Naive thymus-derived CD4-positive, alpha-beta T cell (primary cell): ENCODE results near the gene SERPINF2. TPM values are rescaled to one million over a fixed set of nuclear protein-coding genes. Genes with fewer than 3 reads are reported as not detected.
"Not testable (repeated sequence)": the region's sequence is repeated elsewhere in the genome, so short reads cannot be mapped to it uniquely, and the experiment has no call there.

Experiments used
- ATAC-seq: fragments of 150-1000 bp; cut with Tn5 transposase; 2 replicates; pipeline ENCODE4 v1.10.0; 2021; ENCODE audit warnings: mild to moderate bottlenecking, moderate library complexity
- CTCF ChIA-PET: fragments of 350-600 bp; sonication (Branson Sonifier 250); formaldehyde crosslinking; loops from one replicate; lab custom pipeline; 2021; ENCODE audit warnings: antibody characterized with exemption; lab: Charles Lee
- POLR2A ChIA-PET: fragments of 350-600 bp; sonication (Branson Sonifier 250); formaldehyde crosslinking; loops from one replicate; lab custom pipeline; 2021; ENCODE audit warnings: antibody characterized with exemption, inconsistent platforms; lab: Charles Lee
- DNase-seq, 9 donors: peaks; one replicate each; pipeline versions ENCODE4 v3.0.0 to v3.0.0-alpha.2; 2020 to 2022; ENCODE audit warnings: mixed read lengths in 1 of 9
- H3K27ac ChIP-seq: one replicate; pipeline ENCODE4 v1.7.0; 2013; ENCODE audit warnings: mild to moderate bottlenecking, low read depth, low read length, moderate library complexity
- H3K27me3 ChIP-seq, 2 donors: one replicate each; pipeline ENCODE4 v1.7.0; 2013; ENCODE audit warnings: low read length in 2 of 2, mild to moderate bottlenecking in 2 of 2, moderate library complexity in 2 of 2; ENCODE audit not compliant: control insufficient read depth in 2 of 2, insufficient read depth in 2 of 2
- H3K36me3 ChIP-seq, 3 experiments: 1 replicate in 2 of 3; 2 replicates in 1 of 3; pipeline ENCODE4 v1.7.0; 2013; ENCODE audit warnings: low read length in 3 of 3, mild to moderate bottlenecking in 3 of 3, moderate library complexity in 1 of 3; ENCODE audit not compliant: insufficient read depth in 3 of 3, control insufficient read depth in 2 of 3
- H3K4me1 ChIP-seq, 2 donors: one replicate each; pipeline ENCODE4 v1.7.0; 2013; ENCODE audit warnings: low read length in 2 of 2, mild to moderate bottlenecking in 2 of 2, moderate library complexity in 1 of 2; ENCODE audit not compliant: control insufficient read depth in 2 of 2, insufficient read depth in 2 of 2
- H3K4me3 ChIP-seq: 2 replicates; pipeline ENCODE4 v1.7.0; 2013; ENCODE audit warnings: mild to moderate bottlenecking, low read length
- H3K9me3 ChIP-seq, 3 experiments: 1 replicate in 2 of 3; 2 replicates in 1 of 3; pipeline ENCODE4 v1.7.0; 2013; ENCODE audit warnings: low read length in 3 of 3; ENCODE audit not compliant: control insufficient read depth in 2 of 3
- H3K27ac Mint-ChIP-seq, 9 donors: one replicate each; pipeline ENCODE4 v1.8.0; 2020 to 2022; ENCODE audit warnings: mixed read lengths in 9 of 9, mild to moderate bottlenecking in 8 of 9, moderate library complexity in 5 of 9, inconsistent platforms in 2 of 9
- H3K27me3 Mint-ChIP-seq, 5 donors: one replicate each; pipeline ENCODE4 v1.8.0; 2021 to 2022; ENCODE audit warnings: mixed read lengths in 5 of 5, mild to moderate bottlenecking in 1 of 5
- H3K36me3 Mint-ChIP-seq, 5 donors: one replicate each; pipeline ENCODE4 v1.8.0; 2020 to 2022; ENCODE audit warnings: mixed read lengths in 5 of 5, mild to moderate bottlenecking in 3 of 5, inconsistent platforms in 1 of 5
- H3K4me1 Mint-ChIP-seq, 7 donors: one replicate each; pipeline ENCODE4 v1.8.0; 2020 to 2022; ENCODE audit warnings: mixed read lengths in 7 of 7, mild to moderate bottlenecking in 3 of 7, inconsistent platforms in 1 of 7
- H3K4me3 Mint-ChIP-seq, 10 donors: one replicate each; pipeline ENCODE4 v1.8.0; 2020 to 2022; ENCODE audit warnings: mild to moderate bottlenecking in 10 of 10, mixed read lengths in 10 of 10, moderate library complexity in 6 of 10, inconsistent platforms in 2 of 10
- H3K9me3 Mint-ChIP-seq, 11 donors: one replicate each; pipeline ENCODE4 v1.8.0; 2020 to 2022; ENCODE audit warnings: mixed read lengths in 11 of 11, mild to moderate bottlenecking in 4 of 11, inconsistent platforms in 1 of 11, moderate library complexity in 1 of 11
- intact Hi-C, 2 donors: fragments of 100-400 bp; cut with micrococcal nuclease; formaldehyde crosslinking; loops; one replicate each; pipeline ENCODE4 v1.15.1; 2023
- polyA plus RNA-seq, 2 donors: library from polyadenylated mRNA; unstranded; fragments of 300-500 nt; fragmentation: Illumina TruSeq; gene quantifications; one replicate each; pipeline ENCODE4 v1.2.3, GENCODE V29; 2021
- total RNA-seq, 6 experiments: library from RNA in 5 of 6; stranded (reverse) in 5 of 6; gene quantifications; 1 replicate in 5 of 6; 2 replicates in 1 of 6; pipeline ENCODE4 v1.2.3 and lab custom pipeline; 2021 to 2026

Gene SERPINF2
- total and polyA plus RNA-seq, 7 experiments from 2014 or later = 0.27 to 1.4 (median 0.65) TPM; not detected in 2

DNA sequence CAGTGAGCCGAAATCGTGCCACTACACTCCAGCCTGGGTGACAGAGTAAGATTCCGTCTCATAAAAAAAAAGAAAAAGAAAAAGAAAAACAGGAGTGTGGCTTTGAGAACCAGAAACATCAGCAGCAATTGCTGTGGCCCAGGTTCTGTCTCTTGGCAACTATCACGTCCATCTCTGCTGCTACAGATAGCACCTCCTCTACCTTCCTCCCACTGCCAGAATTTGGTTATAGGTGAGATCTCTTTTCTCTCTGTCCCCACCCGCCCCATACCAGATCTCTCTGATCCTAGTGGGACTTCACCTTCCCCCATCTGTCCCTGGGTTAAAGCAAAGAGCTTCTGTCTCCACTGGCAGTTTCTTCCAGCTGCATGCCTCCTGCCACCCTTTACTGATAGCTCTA lies 35.6 kb upstream of the SERPINF2 start:
- ATAC-seq = peak; percentile 68
- H3K4me1 Mint-ChIP-seq = peaks cover 9 to 21% (median 14%) of the 10 kb centered on the region in 7 donors
- no peaks in the 10 kb centered on the region for H3K27me3 ChIP-seq
- no peak overlapping the region for H3K4me3 Mint-ChIP-seq
- ChIA-PET POLR2A (no interaction called here), CTCF (no interaction called here)
- no peak overlapping the region for H3K27ac Mint-ChIP-seq
- intact Hi-C loops = no loop called here
- DNase-seq = no peak
- no peak overlapping the region for H3K27ac ChIP-seq
- H3K4me1 ChIP-seq = peaks cover 7 to 9% of the 10 kb centered on the region in 2 donors
- no peak overlapping the region for H3K4me3 ChIP-seq
- peaks cover 0 to 8% (median 0%) of the 10 kb centered on the region in 5 donors for H3K36me3 Mint-ChIP-seq
- no peaks in the 10 kb centered on the region for H3K9me3 Mint-ChIP-seq
- H3K27me3 Mint-ChIP-seq = peaks cover 12 to 47% (median 21%) of the 10 kb centered on the region in 5 donors
- no peaks in the 10 kb centered on the region for H3K36me3 ChIP-seq
- no peaks in the 10 kb centered on the region for H3K9me3 ChIP-seq

DNA sequence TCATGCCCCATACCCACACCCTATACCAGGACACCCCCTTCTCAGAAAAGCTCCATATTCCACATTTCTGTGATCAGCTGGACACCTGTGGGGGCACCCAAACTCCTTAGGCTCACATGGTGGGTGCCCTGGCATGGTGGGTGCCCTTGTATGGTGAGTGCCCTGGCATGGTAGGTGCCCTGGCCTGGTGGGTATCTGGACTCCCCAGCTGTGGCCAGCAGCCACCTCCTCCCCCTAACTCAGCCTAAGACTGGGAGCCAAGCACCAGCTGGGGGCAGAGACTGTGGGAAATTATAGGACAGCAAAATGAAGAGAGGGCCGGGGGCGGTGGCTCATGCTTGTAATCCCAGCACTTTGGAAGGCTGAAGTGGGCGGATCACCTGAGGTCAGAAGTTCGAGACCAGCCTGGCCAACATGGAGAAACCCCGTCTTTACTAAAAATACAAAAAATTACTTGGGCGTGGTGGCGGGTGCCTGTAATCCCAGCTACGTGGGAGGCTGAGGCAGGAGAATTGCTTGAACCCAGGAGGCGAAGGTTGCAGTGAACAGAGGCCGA lies 33.8 kb upstream of the SERPINF2 start:
- CTCF ChIA-PET, DNase-seq, H3K36me3 ChIP-seq, ATAC-seq, H3K9me3 Mint-ChIP-seq, H3K4me1 ChIP-seq, H3K27ac ChIP-seq, H3K27me3 ChIP-seq, intact Hi-C loops, H3K9me3 ChIP-seq, H3K27ac Mint-ChIP-seq, H3K4me3 ChIP-seq: not testable (repeated sequence)
- Mint-ChIP-seq H3K27me3 (peaks cover 13 to 47% (median 24%) of the 10 kb centered on the region in 5 donors), H3K36me3 (peaks cover 0 to 11% (median 0%) of the 10 kb centered on the region in 5 donors), H3K4me1 (peaks cover 10 to 23% (median 17%) of the 10 kb centered on the region in 7 donors), H3K4me3 (peak overlapping the region in 9 of 10 donors; percentile 33 to 85 (median 47))
- POLR2A ChIA-PET = interaction anchor here (0.5 to 0.7 kb wide), 2 partner anchors 16 to 161 kb away, joined by 3 to 5 read pairs; partner anchors contain the start of gene WDR81

DNA sequence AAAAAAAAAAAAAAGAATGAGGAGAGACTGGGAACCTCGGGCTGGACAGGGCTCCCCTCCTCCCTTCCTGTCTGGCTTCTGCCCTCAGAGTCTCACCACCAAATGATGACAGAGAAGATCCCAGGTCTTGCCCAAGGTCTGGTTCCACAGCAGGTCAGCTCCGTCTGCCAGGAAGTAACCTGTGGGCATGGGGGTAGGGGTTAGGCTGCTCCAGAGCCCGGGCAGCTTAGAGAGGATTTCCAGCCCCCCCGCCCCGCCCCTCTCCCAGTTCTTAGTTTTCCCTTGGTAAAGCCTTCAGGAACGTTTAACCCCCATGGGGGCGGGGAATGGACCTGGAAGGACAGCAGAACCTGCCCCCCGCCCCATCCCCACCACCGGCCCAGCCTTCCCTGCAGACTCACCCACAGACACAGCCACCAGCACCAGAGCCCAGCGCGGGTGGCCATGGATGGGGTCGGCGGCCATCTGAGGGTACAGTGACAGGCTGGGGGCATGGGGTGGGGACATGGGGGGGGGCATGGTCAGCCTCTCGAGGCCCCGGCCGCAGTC lies 33.2 kb upstream of the SERPINF2 start:
- Mint-ChIP-seq H3K36me3 (peaks cover 0 to 13% (median 0%) of the 10 kb centered on the region in 5 donors), H3K9me3 (no peaks in the 10 kb centered on the region), H3K27me3 (peaks cover 13 to 47% (median 27%) of the 10 kb centered on the region in 5 donors), H3K4me3 (peak overlapping the region in 8 of 10 donors; percentile 33 to 85 (median 50)), H3K4me1 (peaks cover 10 to 23% (median 20%) of the 10 kb centered on the region in 7 donors), H3K27ac (no peak overlapping the region)
- H3K4me3 ChIP-seq = no peak overlapping the region
- DNase-seq (no peak), ATAC-seq (peak; percentile 10)
- ChIA-PET CTCF (no interaction called here), POLR2A (interaction anchor here (0.6 kb wide), 1 partner anchor 464 kb away, joined by 3 read pairs; no protein-coding TSS in a partner anchor)
- H3K4me1 ChIP-seq = peaks cover 7 to 9% of the 10 kb centered on the region in 2 donors
- no peaks in the 10 kb centered on the region for H3K9me3 ChIP-seq
- H3K27ac ChIP-seq = no peak overlapping the region
- H3K36me3 ChIP-seq = no peaks in the 10 kb centered on the region
- H3K27me3 ChIP-seq = no peaks in the 10 kb centered on the region
- intact Hi-C loops = no loop called here

DNA sequence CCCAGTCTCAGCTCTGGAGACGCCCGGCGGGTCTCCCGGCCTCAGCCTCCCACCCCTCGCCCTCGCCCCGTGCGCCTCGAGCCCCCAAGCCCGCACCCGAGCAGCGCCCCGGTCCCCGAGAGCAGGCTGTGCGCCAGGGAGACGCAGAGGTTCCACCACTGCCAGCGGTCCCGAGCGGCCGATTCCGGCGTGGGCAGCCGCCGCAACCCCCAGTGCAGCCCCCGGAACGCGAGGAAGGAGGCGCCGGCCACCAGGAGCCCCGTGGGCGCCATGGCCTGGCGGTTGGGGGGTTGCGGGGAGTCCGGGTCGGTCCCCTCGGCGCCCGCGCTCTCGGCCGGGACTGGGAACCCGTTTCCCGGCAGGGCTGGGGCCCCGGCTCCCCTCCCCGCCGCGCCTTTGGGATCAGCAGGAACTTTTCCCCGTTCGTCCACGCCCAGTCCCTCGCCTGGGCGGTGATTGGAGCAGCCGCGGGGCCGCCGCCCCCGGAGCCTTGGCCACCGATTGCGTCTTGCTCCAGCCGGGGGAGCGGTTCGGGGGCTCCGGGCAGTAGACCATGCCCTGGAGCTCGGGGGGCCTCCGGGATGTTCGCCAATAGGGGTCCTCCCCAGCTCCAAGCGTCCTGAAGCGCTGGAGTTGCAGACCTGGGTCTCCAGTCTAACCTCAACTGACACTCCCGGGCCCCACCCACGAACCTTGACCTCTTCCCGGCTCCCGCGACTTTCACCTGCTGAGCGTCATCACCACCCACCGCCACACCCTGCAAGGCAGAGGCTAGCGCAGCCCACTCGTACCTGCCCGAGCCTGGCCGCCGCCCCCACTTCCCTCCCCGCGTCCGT lies 32.5 kb upstream of the SERPINF2 start, which contains the start of gene TLCD2:
TLCD2 (minus strand) TSS at position 407 of the 836 bp plus-strand sequence; CDS start at position 272, 135 bp downstream.
- POLR2A ChIA-PET = interaction anchor here (0.6 kb wide), 1 partner anchor 463 kb away, joined by 3 read pairs; no protein-coding TSS in a partner anchor
- ATAC-seq = peak; percentile 14
- Histone ChIP-seq H3K4me1 (peaks cover 11 to 16% of the 10 kb centered on the region in 2 donors), H3K4me3 (peak within 1 kb of the TSS; percentile 47), H3K27me3 (peaks cover 0 to 6% of the 10 kb centered on the region in 2 donors), H3K36me3 (no peaks in the 10 kb centered on the region), H3K27ac (peak within 1 kb of the TSS; percentile 25), H3K9me3 (no peaks in the 10 kb centered on the region)
- Mint-ChIP-seq H3K4me3 (peak within 1 kb of the TSS; percentile 37 to 88 (median 75)), H3K27me3 (peaks cover 10 to 42% (median 24%) of the 10 kb centered on the region in 5 donors), H3K27ac (peak within 1 kb of the TSS in 4 of 9 donors; percentile 6 to 77 (median 42)), H3K4me1 (peaks cover 10 to 27% (median 20%) of the 10 kb centered on the region in 7 donors), H3K9me3 (no peaks in the 10 kb centered on the region), H3K36me3 (peaks cover 0 to 13% (median 0%) of the 10 kb centered on the region in 5 donors)
- intact Hi-C loops = no loop called here
- CTCF ChIA-PET = interaction anchor here (1.2 kb wide), 1 partner anchor 31 kb away, joined by 3 read pairs; no protein-coding TSS in a partner anchor
- DNase-seq = peak in 1 of 9 donors; percentile 45

DNA sequence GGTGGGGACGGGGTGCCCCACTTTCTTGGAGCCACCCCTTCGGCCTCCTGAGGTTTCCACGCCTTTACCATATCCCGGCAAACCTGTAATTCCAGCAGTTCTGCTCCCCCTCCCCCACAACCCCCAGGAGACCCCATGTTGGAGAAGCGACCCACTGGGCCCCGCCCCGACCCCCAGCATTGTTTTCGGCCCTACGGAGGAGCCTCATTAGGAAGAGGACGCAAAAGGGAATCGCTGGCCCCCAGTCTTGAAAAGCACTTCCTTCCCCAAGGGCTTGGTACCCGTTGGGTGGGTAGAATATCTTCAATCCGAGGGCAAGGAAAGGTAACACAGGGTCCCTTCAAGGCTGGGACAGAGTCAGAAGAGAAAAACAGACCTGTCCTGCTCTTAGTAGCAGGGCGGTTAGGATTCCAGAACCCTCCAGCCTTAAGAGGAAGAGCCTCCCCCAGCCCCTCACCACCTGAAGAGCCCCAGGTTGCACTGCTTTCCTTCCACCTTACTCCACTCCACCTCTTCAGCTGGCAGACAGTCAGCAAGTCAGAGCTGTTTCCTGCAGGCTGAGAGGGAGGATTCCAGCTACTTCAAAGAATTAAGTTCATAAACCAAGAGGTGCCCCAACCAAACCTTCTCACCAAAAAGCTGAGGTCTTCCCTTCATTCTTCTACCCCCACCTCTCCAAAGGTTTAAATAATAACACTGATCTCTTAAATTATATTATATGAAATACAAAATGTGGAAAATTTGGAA lies 31.7 kb upstream of the SERPINF2 start:
- intact Hi-C loops = no loop called here
- Mint-ChIP-seq H3K27me3 (peaks cover 4 to 37% (median 18%) of the 10 kb centered on the region in 5 donors), H3K4me1 (peaks cover 10 to 29% (median 21%) of the 10 kb centered on the region in 7 donors), H3K4me3 (peak overlapping the region; percentile 37 to 88 (median 75)), H3K9me3 (no peaks in the 10 kb centered on the region), H3K27ac (peak overlapping the region in 4 of 9 donors; percentile 6 to 77 (median 42)), H3K36me3 (peaks cover 0 to 13% (median 0%) of the 10 kb centered on the region in 5 donors)
- no peak for ATAC-seq
- CTCF ChIA-PET = interaction anchor here (0.8 to 1.2 kb wide), 2 partner anchors 10 to 31 kb away, joined by 3 read pairs; no protein-coding TSS in a partner anchor
- Histone ChIP-seq H3K9me3 (no peaks in the 10 kb centered on the region), H3K4me1 (peaks cover 14 to 20% of the 10 kb centered on the region in 2 donors), H3K36me3 (no peaks in the 10 kb centered on the region), H3K4me3 (no peak overlapping the region), H3K27ac (no peak overlapping the region), H3K27me3 (peaks cover 0 to 7% of the 10 kb centered on the region in 2 donors)
- DNase-seq = peak in 4 of 9 donors; percentile 27 to 39 (median 34)
- POLR2A ChIA-PET = interaction anchor here (0.6 to 1.1 kb wide), 3 partner anchors 13 to 104 kb away, joined by 3 to 4 read pairs (median 4); partner anchors contain the start of gene WDR81
